ENCODE measurements around the gene DCLK1.

DCLK1 gene

DNA sequence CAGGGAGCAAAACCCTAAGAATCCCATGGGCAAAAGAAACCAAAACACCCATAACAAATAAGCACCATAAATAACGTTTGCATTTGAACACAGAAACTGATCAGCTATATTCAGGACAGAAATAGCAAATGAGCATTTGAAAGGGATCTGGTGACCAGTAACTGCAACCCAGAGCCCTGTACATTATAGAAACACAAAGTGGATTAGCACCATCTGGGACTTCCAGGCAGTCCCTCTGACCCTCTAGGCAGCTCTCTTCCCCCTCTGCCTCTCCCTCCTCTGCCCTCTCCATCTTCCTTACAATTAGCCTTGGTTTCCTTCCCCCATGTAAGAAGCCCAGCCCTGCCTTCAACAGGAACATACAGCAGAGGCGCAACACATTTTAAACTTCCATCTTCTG is 215.0 kb downstream of the DCLK1 start:
- Histone ChIP-seq H3K4me2 (no peak overlapping the region), H3K4me1 (peaks cover 12% of the 10 kb centered on the region), H3K36me3 (no peaks in the 10 kb centered on the region), H3K4me3 (no peak overlapping the region), H3K27ac (no peak overlapping the region), H4K20me1 (no peaks in the 10 kb centered on the region), H3K27me3 (no peaks in the 10 kb centered on the region), H3K9me3 (no peaks in the 10 kb centered on the region), H3K9ac (no peak overlapping the region)
- no peak for TF ChIP-seq Cebpa-rat (IDR thresholded peaks at IDR 0.05)

DNA sequence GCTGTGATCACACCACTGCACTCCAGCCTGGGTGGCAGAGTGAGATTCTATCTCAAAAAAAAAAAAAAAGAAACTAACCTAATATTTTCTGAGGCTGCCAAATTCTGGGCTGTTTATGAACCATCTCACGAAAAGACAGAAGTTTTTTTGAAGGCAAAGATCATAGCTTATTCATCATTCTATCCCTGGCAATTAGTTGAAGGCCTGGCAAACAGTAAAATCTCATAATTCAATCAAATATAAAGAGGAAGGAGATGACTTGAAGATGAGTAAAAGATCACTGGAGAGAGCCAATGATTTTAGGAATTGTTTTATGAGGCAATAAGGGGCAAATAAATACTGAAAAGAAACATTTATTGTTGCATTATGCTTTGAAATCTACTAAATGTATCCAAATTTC is 216.5 kb downstream of the DCLK1 start:
- Histone ChIP-seq H4K20me1 (no peaks in the 10 kb centered on the region), H3K9me3 (no peaks in the 10 kb centered on the region), H3K4me1 (peaks cover 12% of the 10 kb centered on the region), H3K9ac (no peak overlapping the region), H3K36me3 (no peaks in the 10 kb centered on the region), H3K27me3 (no peaks in the 10 kb centered on the region), H3K4me2 (no peak overlapping the region), H3K27ac (no peak overlapping the region), H3K4me3 (no peak overlapping the region)
- TF ChIP-seq Cebpa-rat (IDR thresholded peaks at IDR 0.05) = no peak

DNA sequence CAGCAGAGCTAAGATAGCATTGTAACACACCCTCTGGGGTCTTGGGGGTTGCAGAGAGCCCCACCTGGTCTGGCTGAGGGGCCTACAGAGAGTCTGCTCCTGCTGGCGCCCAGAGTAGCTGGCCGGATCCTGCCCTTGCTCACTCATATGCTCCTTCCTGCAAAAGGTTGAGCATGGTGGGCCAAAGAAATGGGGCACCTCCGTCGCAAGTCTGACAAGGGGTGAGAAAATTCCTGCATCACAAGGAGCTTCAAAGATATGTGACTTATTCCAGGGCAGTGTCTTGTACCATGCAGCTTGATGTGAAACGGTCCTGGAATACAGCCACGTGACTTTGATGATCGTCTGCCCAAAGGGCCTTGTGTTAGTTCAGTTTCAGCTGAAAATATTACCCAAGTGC is 218.3 kb downstream of the DCLK1 start:
- H3K36me3 ChIP-seq = no peaks in the 10 kb centered on the region
- no peak overlapping the region for H3K27ac ChIP-seq
- no peak overlapping the region for H3K4me3 ChIP-seq
- no peaks in the 10 kb centered on the region for H3K27me3 ChIP-seq
- no peaks in the 10 kb centered on the region for H3K9me3 ChIP-seq
- TF ChIP-seq Cebpa-rat (IDR thresholded peaks at IDR 0.05) = no peak
- no peak overlapping the region for H3K4me2 ChIP-seq
- H3K9ac ChIP-seq = no peak overlapping the region
- peaks cover 8% of the 10 kb centered on the region for H3K4me1 ChIP-seq
- H4K20me1 ChIP-seq = no peaks in the 10 kb centered on the region

DNA sequence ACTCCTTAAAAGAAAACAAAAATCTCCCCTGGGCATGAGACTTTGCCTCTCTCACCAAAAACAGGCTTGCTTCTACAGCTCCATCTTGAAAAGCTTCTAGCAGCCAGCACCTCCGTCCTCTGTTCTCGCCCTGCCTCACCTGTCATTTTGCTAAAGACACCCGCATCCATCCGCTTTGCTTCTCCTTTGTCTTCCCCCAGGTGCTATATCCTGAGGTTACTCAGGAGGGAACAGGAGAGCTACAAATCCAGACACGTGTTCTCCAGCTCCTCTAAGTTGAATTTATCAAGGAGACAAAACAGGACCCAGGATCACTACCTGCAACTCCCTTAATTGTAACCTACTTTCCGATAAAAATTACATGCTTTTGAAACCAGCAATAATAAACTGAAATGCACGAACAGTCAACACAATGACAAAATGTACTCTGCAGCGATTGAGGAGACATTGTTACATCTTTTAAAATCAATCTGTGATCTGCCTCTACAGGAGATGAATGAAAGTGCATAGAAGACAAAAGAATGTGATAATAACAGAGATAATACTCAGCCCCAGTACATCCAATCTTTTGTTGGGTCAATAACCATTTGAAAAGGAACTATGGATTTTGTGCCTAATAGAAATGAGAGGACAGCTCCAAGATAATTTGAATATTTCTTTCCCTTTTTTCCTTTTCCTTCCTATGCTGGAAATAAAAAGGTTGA is 221.2 kb downstream of the DCLK1 start:
- H3K9ac ChIP-seq = no peak overlapping the region

DNA sequence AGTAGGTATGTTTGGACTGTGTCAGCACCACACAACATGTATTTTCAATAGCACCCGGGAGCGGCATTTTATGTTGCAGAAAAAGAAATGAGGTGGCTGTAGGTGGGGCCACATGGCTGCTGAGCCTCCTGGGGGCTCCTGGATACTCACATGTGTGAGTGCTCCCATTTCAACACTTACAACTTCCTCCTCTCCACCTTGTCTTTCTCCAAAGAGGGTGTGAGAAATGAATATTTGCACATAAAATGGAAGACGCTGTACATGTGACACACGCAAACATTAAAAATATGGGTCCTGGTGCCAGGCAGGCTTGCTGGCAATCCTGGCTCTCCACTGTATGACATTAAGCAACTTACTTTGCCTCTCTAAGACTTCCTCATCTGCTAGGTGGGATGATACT is 222.1 kb downstream of the DCLK1 start:
- H3K27me3 ChIP-seq = no peaks in the 10 kb centered on the region
- H3K9ac ChIP-seq = no peak overlapping the region
- no peaks in the 10 kb centered on the region for H3K36me3 ChIP-seq
- H3K27ac ChIP-seq = no peak overlapping the region
- H3K4me1 ChIP-seq = no peaks in the 10 kb centered on the region
- no peak overlapping the region for H3K4me3 ChIP-seq
- no peak overlapping the region for H3K4me2 ChIP-seq
- H3K9me3 ChIP-seq = no peaks in the 10 kb centered on the region
- TF ChIP-seq Cebpa-rat (IDR thresholded peaks at IDR 0.05) = no peak
- no peaks in the 10 kb centered on the region for H4K20me1 ChIP-seq

More for the DNA sequence above, 221.2 kb downstream of the DCLK1 start:
- Histone ChIP-seq H3K27ac (no peak overlapping the region), H3K4me1 (no peaks in the 10 kb centered on the region), H4K20me1 (no peaks in the 10 kb centered on the region), H3K4me3 (no peak overlapping the region), H3K36me3 (no peaks in the 10 kb centered on the region), H3K4me2 (no peak overlapping the region), H3K27me3 (no peaks in the 10 kb centered on the region), H3K9me3 (no peaks in the 10 kb centered on the region)
- TF ChIP-seq Cebpa-rat (IDR thresholded peaks at IDR 0.05) = no peak

DNA sequence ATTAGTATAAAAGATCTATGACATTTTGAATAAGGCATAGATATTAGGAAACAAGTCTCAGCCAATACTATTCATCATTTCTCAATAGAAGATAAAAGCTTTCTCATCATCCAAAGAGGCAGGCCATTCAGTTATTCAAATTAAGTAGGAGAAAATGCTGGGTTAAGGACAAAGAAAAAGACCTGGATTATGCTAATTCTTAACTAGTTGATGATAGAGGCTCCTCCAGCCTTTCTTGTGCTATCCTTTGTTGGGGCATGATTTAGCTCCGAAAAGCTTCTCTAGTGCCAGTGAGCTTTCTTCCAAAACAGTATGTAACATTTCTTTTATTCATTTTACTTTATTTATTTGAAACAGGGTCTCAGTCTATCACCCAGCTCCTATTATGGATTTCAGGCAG is 223.0 kb downstream of the DCLK1 start:
- H3K9me3 ChIP-seq = no peaks in the 10 kb centered on the region
- no peak overlapping the region for H3K27ac ChIP-seq
- H3K4me1 ChIP-seq = no peaks in the 10 kb centered on the region
- H4K20me1 ChIP-seq = no peaks in the 10 kb centered on the region
- TF ChIP-seq Cebpa-rat (IDR thresholded peaks at IDR 0.05) = no peak
- no peak overlapping the region for H3K4me3 ChIP-seq
- no peaks in the 10 kb centered on the region for H3K27me3 ChIP-seq
- H3K36me3 ChIP-seq = no peaks in the 10 kb centered on the region
- no peak overlapping the region for H3K9ac ChIP-seq
- H3K4me2 ChIP-seq = no peak overlapping the region

DNA sequence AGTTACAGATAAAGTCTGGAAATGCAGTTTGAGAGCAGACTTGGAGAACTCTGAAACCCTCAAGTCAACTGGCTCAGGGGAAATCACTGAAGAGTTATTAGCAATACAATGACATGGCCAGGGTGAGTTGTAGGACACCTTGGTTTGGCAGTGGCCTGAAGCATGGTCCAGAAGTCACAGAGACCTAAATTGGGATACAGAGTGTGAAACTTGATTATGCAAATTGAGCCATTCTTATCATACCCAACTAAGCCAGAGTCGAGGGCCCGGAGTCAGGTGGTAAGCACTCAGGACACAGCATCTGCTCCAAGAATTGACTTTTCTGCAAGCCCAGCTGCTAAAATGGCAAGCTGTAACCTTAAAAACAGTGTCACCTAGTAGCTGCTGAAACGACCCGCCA is 224.5 kb downstream of the DCLK1 start:
- Histone ChIP-seq H3K36me3 (no peaks in the 10 kb centered on the region), H3K27ac (no peak overlapping the region), H4K20me1 (no peaks in the 10 kb centered on the region), H3K4me2 (no peak overlapping the region), H3K27me3 (no peaks in the 10 kb centered on the region), H3K9me3 (no peaks in the 10 kb centered on the region), H3K4me3 (no peak overlapping the region), H3K9ac (no peak overlapping the region), H3K4me1 (no peaks in the 10 kb centered on the region)
- no peak for TF ChIP-seq Cebpa-rat (IDR thresholded peaks at IDR 0.05)

DNA sequence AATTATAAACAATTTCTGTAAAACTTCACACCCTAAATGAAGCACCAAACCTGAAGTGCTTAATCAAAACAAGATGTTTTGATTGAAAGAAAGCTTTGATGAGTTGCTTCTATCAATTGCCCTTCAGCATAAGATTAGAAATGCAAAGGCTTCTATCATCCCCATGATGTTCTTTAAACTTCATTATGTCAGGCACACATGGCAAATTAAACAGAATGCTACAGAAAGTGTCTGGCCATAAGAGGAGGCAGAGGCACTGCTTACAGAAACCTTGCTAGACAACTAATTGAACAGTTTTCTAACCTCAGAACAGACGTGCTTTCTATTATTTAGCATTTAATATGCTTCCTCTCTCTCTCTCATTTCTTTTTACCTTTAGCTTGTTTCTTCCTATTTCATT is 228.1 kb downstream of the DCLK1 start:
- Histone ChIP-seq H3K9ac (no peak overlapping the region), H3K27ac (no peak overlapping the region), H3K4me1 (no peaks in the 10 kb centered on the region), H3K36me3 (no peaks in the 10 kb centered on the region), H3K4me2 (no peak overlapping the region), H4K20me1 (no peaks in the 10 kb centered on the region), H3K4me3 (no peak overlapping the region), H3K9me3 (no peaks in the 10 kb centered on the region), H3K27me3 (no peaks in the 10 kb centered on the region)
- TF ChIP-seq Cebpa-rat (IDR thresholded peaks at IDR 0.05) = no peak

DNA sequence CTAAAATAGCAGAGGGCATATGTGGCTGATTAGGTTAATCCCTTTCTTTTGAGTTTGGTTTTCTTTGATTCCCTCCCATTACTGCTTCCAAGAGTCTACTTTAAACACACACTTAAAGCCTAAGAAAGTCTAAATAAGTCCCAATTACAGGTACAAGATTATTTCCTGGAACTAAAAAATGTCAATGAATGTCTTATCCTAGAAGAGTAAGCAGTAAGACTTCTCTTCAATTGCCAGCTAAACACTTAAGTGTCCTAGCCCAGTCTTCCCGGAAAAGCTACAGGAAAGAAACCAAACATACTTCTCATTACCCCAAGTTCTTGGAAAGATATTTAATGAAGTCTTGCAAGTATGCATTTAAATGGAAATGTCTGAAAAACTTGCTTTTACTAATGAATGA is 233.1 kb downstream of the DCLK1 start:
- TF ChIP-seq Cebpa-rat (IDR thresholded peaks at IDR 0.05) = no peak
- no peaks in the 10 kb centered on the region for H3K27me3 ChIP-seq
- no peak overlapping the region for H3K4me3 ChIP-seq
- H3K4me2 ChIP-seq = no peak overlapping the region
- no peaks in the 10 kb centered on the region for H3K36me3 ChIP-seq
- no peak overlapping the region for H3K27ac ChIP-seq
- H3K9ac ChIP-seq = no peak overlapping the region
- no peaks in the 10 kb centered on the region for H4K20me1 ChIP-seq
- no peaks in the 10 kb centered on the region for H3K4me1 ChIP-seq
- H3K9me3 ChIP-seq = no peaks in the 10 kb centered on the region

DNA sequence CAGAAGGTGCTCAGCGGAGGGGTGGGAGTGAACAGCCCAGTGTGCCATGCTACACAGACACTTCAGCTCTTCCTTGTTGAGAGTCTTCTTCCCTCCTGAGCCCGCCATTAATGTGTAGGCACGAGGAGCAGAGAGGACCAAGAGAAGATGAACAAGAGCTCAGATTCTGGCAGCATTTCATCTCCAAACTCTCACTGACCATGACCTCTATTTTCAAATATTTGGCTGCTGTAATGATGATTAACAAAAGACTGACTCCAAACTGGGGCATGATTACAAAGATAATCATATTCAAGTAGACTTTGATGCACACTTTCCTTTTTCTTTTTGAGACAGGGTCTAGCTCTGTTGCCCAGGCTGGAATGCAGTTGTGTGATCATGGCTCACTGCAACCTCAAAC is 236.5 kb downstream of the DCLK1 start:
- no peak for TF ChIP-seq Cebpa-rat (IDR thresholded peaks at IDR 0.05)
- H3K27me3 ChIP-seq = no peaks in the 10 kb centered on the region
- no peak overlapping the region for H3K27ac ChIP-seq
- no peaks in the 10 kb centered on the region for H3K4me1 ChIP-seq
- H3K4me3 ChIP-seq = no peak overlapping the region
- H3K36me3 ChIP-seq = no peaks in the 10 kb centered on the region
- no peak overlapping the region for H3K9ac ChIP-seq
- no peak overlapping the region for H3K4me2 ChIP-seq
- H4K20me1 ChIP-seq = no peaks in the 10 kb centered on the region
- no peaks in the 10 kb centered on the region for H3K9me3 ChIP-seq
